Ureter (tissue), 1 donor: ENCODE measurements around the gene B3GNT2. TPM values are rescaled to one million over a fixed set of nuclear protein-coding genes. Genes with fewer than 3 reads are reported as not detected.

Source experiments
- DNase-seq: peaks from one replicate; pipeline ENCODE4 v3.0.0-alpha.2; 2020; ENCODE audit warnings: low spot score
- total RNA-seq: library from RNA; stranded (reverse); gene quantifications from one replicate; pipeline ENCODE4 v1.2.4, GENCODE V29; 2023
- donor health status: DM: yes; HTN: yes; CAD: no.

Gene B3GNT2
- total RNA-seq, 1 donor from 2014 or later = 16.9 TPM

- DNase-seq = no peak
Measured at GRCh38 chr2:62204998-62205496, 9.1 kb downstream of the B3GNT2 start.

GRCh38 chr2:62205554-62205953, 9.6 kb downstream of the B3GNT2 start:
- no peak for DNase-seq

GRCh38 chr2:62206024-62206423, 10.1 kb downstream of the B3GNT2 start:
- DNase-seq = no peak

GRCh38 chr2:62207491-62207890, 11.6 kb downstream of the B3GNT2 start:
- no peak for DNase-seq

GRCh38 chr2:62208074-62208757, 12.3 kb downstream of the B3GNT2 start:
- DNase-seq = no peak

- no peak for DNase-seq
Measured at GRCh38 chr2:62208758-62209114, 12.8 kb downstream of the B3GNT2 start.

- no peak for DNase-seq
Measured at GRCh38 chr2:62209427-62209991, 13.6 kb downstream of the B3GNT2 start.

- no peak for DNase-seq
Measured at GRCh38 chr2:62215306-62216064, 19.6 kb downstream of the B3GNT2 start.

- no peak for DNase-seq
Measured at GRCh38 chr2:62216113-62216512, 20.2 kb downstream of the B3GNT2 start.

GRCh38 chr2:62216616-62217015, 20.7 kb downstream of the B3GNT2 start:
- DNase-seq = no peak

GRCh38 chr2:62217421-62217820, 21.5 kb downstream of the B3GNT2 start:
- no peak for DNase-seq

- no peak for DNase-seq
Measured at GRCh38 chr2:62217970-62218369, 22.1 kb downstream of the B3GNT2 start.

GRCh38 chr2:62219407-62220159, 23.7 kb downstream of the B3GNT2 start:
- DNase-seq = no peak

- no peak for DNase-seq
Measured at GRCh38 chr2:62221141-62221540, 25.2 kb downstream of the B3GNT2 start.

GRCh38 chr2:62222171-62222570, 26.3 kb downstream of the B3GNT2 start:
- DNase-seq = no peak

- DNase-seq = no peak
Measured at GRCh38 chr2:62222674-62223073, 26.8 kb downstream of the B3GNT2 start.

GRCh38 chr2:62224976-62225375, 29.1 kb downstream of the B3GNT2 start:
- DNase-seq = no peak

- no peak for DNase-seq
Measured at GRCh38 chr2:62227386-62228075, 31.6 kb downstream of the B3GNT2 start.

- DNase-seq = no peak
Measured at GRCh38 chr2:62229082-62229605, 33.2 kb downstream of the B3GNT2 start.

- no peak for DNase-seq
Measured at GRCh38 chr2:62231541-62231940, 35.6 kb downstream of the B3GNT2 start.
